ENCODE measurements around the gene P3H4. TPM values are rescaled to one million over a fixed set of nuclear protein-coding genes. Genes with fewer than 3 reads are reported as not detected.
"Not testable (repeated sequence)": the region's sequence is repeated elsewhere in the genome, so short reads cannot be mapped to it uniquely, and the experiment has no call there.

Gene P3H4
- 10 to 100 TPM in 1 of 3 donors, 1 to 10 TPM in 2; 6.7 to 11.2 (median 9.8) TPM for polyA plus RNA-seq

- Mint-ChIP-seq H3K4me3 (peak within 1 kb of the TSS; percentile 93 to 99 (median 96)), H3K9me3 (no peaks in the 10 kb centered on the region)
Observed at GRCh38 chr17:41811549-41812380, at the start of gene P3H4. TSS of gene P3H4 (minus strand) at chr17:41811949. CDS start at chr17:41811915, 34 bp downstream.

GRCh38 chr17:41860254-41860931 lies 48.6 kb upstream of the P3H4 start:
- H3K9me3 Mint-ChIP-seq, result no peaks in the 10 kb centered on the region
- DNase-seq, result no peak
- peaks cover 0 to 7% (median 0%) of the 10 kb centered on the region in 3 donors for H3K27me3 Mint-ChIP-seq (ENCODE audit: low read depth in 3 of 3)
- H3K36me3 Mint-ChIP-seq, result no peaks in the 10 kb centered on the region
- H3K4me1 Mint-ChIP-seq, result peaks cover 32 to 45% of the 10 kb centered on the region in 2 donors
- peak overlapping the region in 2 of 6 donors; percentile 3 to 4 for H3K27ac Mint-ChIP-seq
- H3K4me3 Mint-ChIP-seq, result no peak overlapping the region

More at GRCh38 chr17:41811549-41812380, at the start of gene P3H4:
- Mint-ChIP-seq H3K36me3 (no peaks in the 10 kb centered on the region), H3K4me1 (peaks cover 31 to 33% of the 10 kb centered on the region in 2 donors), H3K27me3 (ENCODE audit: low read depth in 3 of 3) (peaks cover 2 to 6% (median 5%) of the 10 kb centered on the region in 3 donors), H3K27ac (peak within 1 kb of the TSS; percentile 58 to 86 (median 74))
- DNase-seq, result peak; percentile 78 to 81 (median 79)

- not testable (repeated sequence) for H3K4me3 Mint-ChIP-seq; H3K9me3 Mint-ChIP-seq; H3K27ac Mint-ChIP-seq; H3K27me3 Mint-ChIP-seq (ENCODE audit: low read depth in 3 of 3); DNase-seq
- Mint-ChIP-seq H3K4me1 (peaks cover 19 to 56% of the 10 kb centered on the region in 2 donors), H3K36me3 (peaks cover 0 to 11% (median 5%) of the 10 kb centered on the region in 3 donors)
Observed at GRCh38 chr17:41851382-41851781, 39.6 kb upstream of the P3H4 start.

- Mint-ChIP-seq H3K27me3 (ENCODE audit: low read depth in 3 of 3) (no peaks in the 10 kb centered on the region), H3K4me3 (no peak overlapping the region), H3K4me1 (peaks cover 17 to 53% of the 10 kb centered on the region in 2 donors), H3K9me3 (no peaks in the 10 kb centered on the region), H3K27ac (no peak overlapping the region), H3K36me3 (peaks cover 0 to 8% (median 5%) of the 10 kb centered on the region in 3 donors)
- DNase-seq, result no peak
Observed at GRCh38 chr17:41849251-41849990, 37.7 kb upstream of the P3H4 start.

- H3K27ac Mint-ChIP-seq, result no peak overlapping the region
- no peaks in the 10 kb centered on the region for H3K27me3 Mint-ChIP-seq (ENCODE audit: low read depth in 3 of 3)
- no peak overlapping the region for H3K4me3 Mint-ChIP-seq
- peaks cover 17 to 48% of the 10 kb centered on the region in 2 donors for H3K4me1 Mint-ChIP-seq
- no peaks in the 10 kb centered on the region for H3K9me3 Mint-ChIP-seq
- DNase-seq, result no peak
- H3K36me3 Mint-ChIP-seq, result peaks cover 0 to 5% (median 3%) of the 10 kb centered on the region in 3 donors
Observed at GRCh38 chr17:41848788-41849187, 37.0 kb upstream of the P3H4 start.

- Mint-ChIP-seq H3K4me3 (no peak overlapping the region), H3K4me1 (peaks cover 5 to 25% of the 10 kb centered on the region in 2 donors), H3K9me3 (no peaks in the 10 kb centered on the region), H3K27ac (no peak overlapping the region), H3K27me3 (ENCODE audit: low read depth in 3 of 3) (no peaks in the 10 kb centered on the region), H3K36me3 (no peaks in the 10 kb centered on the region)
- no peak for DNase-seq
Observed at GRCh38 chr17:41844971-41845370, 33.2 kb upstream of the P3H4 start.

- not testable (repeated sequence) for H3K4me1 Mint-ChIP-seq; H3K27me3 Mint-ChIP-seq (ENCODE audit: low read depth in 3 of 3); DNase-seq; H3K4me3 Mint-ChIP-seq; H3K9me3 Mint-ChIP-seq; H3K36me3 Mint-ChIP-seq; H3K27ac Mint-ChIP-seq
Observed at GRCh38 chr17:41840781-41841180, 29.0 kb upstream of the P3H4 start.

- not testable (repeated sequence) for H3K36me3 Mint-ChIP-seq; H3K9me3 Mint-ChIP-seq; H3K4me3 Mint-ChIP-seq; H3K27me3 Mint-ChIP-seq (ENCODE audit: low read depth in 3 of 3); DNase-seq; H3K27ac Mint-ChIP-seq
- peaks cover 12 to 18% of the 10 kb centered on the region in 2 donors for H3K4me1 Mint-ChIP-seq
Observed at GRCh38 chr17:41839448-41839847, 27.7 kb upstream of the P3H4 start.

GRCh38 chr17:41837761-41838538 lies 26.2 kb upstream of the P3H4 start, which contains the start of gene KLHL10:
TSS of gene KLHL10 (plus strand) at chr17:41837825. CDS start at chr17:41837933, 108 bp downstream.
- no peaks in the 10 kb centered on the region for H3K36me3 Mint-ChIP-seq

GRCh38 chr17:41836550-41837196 lies 24.9 kb upstream of the P3H4 start:
- no peak for DNase-seq
- H3K4me1 Mint-ChIP-seq, result peaks cover 12 to 19% of the 10 kb centered on the region in 2 donors
- H3K27ac Mint-ChIP-seq, result no peak overlapping the region
- no peaks in the 10 kb centered on the region for H3K9me3 Mint-ChIP-seq
- peak overlapping the region; percentile 69 to 86 (median 80) for H3K4me3 Mint-ChIP-seq
- H3K36me3 Mint-ChIP-seq, result no peaks in the 10 kb centered on the region
- peaks cover 2 to 4% (median 3%) of the 10 kb centered on the region in 3 donors for H3K27me3 Mint-ChIP-seq (ENCODE audit: low read depth in 3 of 3)

More at GRCh38 chr17:41837761-41838538, 26.2 kb upstream of the P3H4 start, which contains the start of gene KLHL10:
- Mint-ChIP-seq H3K27ac (no peak within 1 kb of the TSS), H3K4me3 (peak within 1 kb of the TSS; percentile 9 to 81 (median 76)), H3K4me1 (peaks cover 12 to 19% of the 10 kb centered on the region in 2 donors), H3K9me3 (no peaks in the 10 kb centered on the region), H3K27me3 (ENCODE audit: low read depth in 3 of 3) (peaks cover 2 to 4% (median 3%) of the 10 kb centered on the region in 3 donors)
- DNase-seq, result no peak

- H3K36me3 Mint-ChIP-seq, result peaks cover 0 to 4% (median 0%) of the 10 kb centered on the region in 3 donors
- peak within 1 kb of the TSS; percentile 83 to 86 (median 84) for H3K4me3 Mint-ChIP-seq
- peak within 1 kb of the TSS in 1 of 6 donors; percentile 56 for H3K27ac Mint-ChIP-seq
- peaks cover 2 to 4% (median 3%) of the 10 kb centered on the region in 3 donors for H3K27me3 Mint-ChIP-seq (ENCODE audit: low read depth in 3 of 3)
- no peaks in the 10 kb centered on the region for H3K9me3 Mint-ChIP-seq
- peaks cover 12 to 19% of the 10 kb centered on the region in 2 donors for H3K4me1 Mint-ChIP-seq
- DNase-seq, result peak; percentile 24 to 57 (median 39)
Observed at GRCh38 chr17:41835800-41836549, 24.2 kb upstream of the P3H4 start, which contains the start of gene NT5C3B. TSS of gene NT5C3B (minus strand) at chr17:41836232. CDS start at chr17:41836193, 39 bp downstream.
